ENCODE measurements around the gene HAUS8. TPM values are rescaled to one million over a fixed set of nuclear protein-coding genes. Genes with fewer than 3 reads are reported as not detected.

Gene HAUS8
- polyA plus RNA-seq, 4 donors: 11.9 to 14.1 (median 12.4) TPM

- DNase-seq (ENCODE audit: low read depth in 4 of 4, low spot score in 3 of 4): no peak
These were observed 2.3 kb upstream of the HAUS8 start for GRCh38 chr19:17077447-17078028.

- DNase-seq (ENCODE audit: low read depth in 4 of 4, low spot score in 3 of 4): no peak
These were observed 1.3 kb upstream of the HAUS8 start for GRCh38 chr19:17076543-17076991.

GRCh38 chr19:17075864-17076542, 751 bp upstream of the HAUS8 start:
- no peak for DNase-seq (ENCODE audit: low read depth in 4 of 4, low spot score in 3 of 4)

GRCh38 chr19:17074634-17075034, 618 bp downstream of the HAUS8 start:
- DNase-seq (ENCODE audit: low read depth in 4 of 4, low spot score in 3 of 4): no peak

GRCh38 chr19:17073869-17074633, 1.2 kb downstream of the HAUS8 start:
- no peak for DNase-seq (ENCODE audit: low read depth in 4 of 4, low spot score in 3 of 4)

- DNase-seq (ENCODE audit: low read depth in 4 of 4, low spot score in 3 of 4): no peak
These were observed 4.3 kb downstream of the HAUS8 start for GRCh38 chr19:17070912-17071311.

GRCh38 chr19:17070421-17070820, 4.8 kb downstream of the HAUS8 start:
- no peak for DNase-seq (ENCODE audit: low read depth in 4 of 4, low spot score in 3 of 4)

- no peak for DNase-seq (ENCODE audit: low read depth in 4 of 4, low spot score in 3 of 4)
These were observed 6.1 kb downstream of the HAUS8 start for GRCh38 chr19:17069193-17069592.

GRCh38 chr19:17063428-17063827, 11.8 kb downstream of the HAUS8 start:
- no peak for DNase-seq (ENCODE audit: low read depth in 4 of 4, low spot score in 3 of 4)

GRCh38 chr19:17061691-17062090, 13.6 kb downstream of the HAUS8 start:
- no peak for DNase-seq (ENCODE audit: low read depth in 4 of 4, low spot score in 3 of 4)

GRCh38 chr19:17061205-17061604, 14.0 kb downstream of the HAUS8 start:
- no peak for DNase-seq (ENCODE audit: low read depth in 4 of 4, low spot score in 3 of 4)

- DNase-seq (ENCODE audit: low read depth in 4 of 4, low spot score in 3 of 4): no peak
These were observed 14.4 kb downstream of the HAUS8 start for GRCh38 chr19:17060802-17061201.

- DNase-seq (ENCODE audit: low read depth in 4 of 4, low spot score in 3 of 4): no peak
These were observed 17.0 kb downstream of the HAUS8 start for GRCh38 chr19:17058236-17058635.

- no peak for DNase-seq (ENCODE audit: low read depth in 4 of 4, low spot score in 3 of 4)
These were observed 19.6 kb downstream of the HAUS8 start for GRCh38 chr19:17055636-17056035.

- DNase-seq (ENCODE audit: low read depth in 4 of 4, low spot score in 3 of 4): no peak
These were observed 20.5 kb downstream of the HAUS8 start for GRCh38 chr19:17054746-17055145.

GRCh38 chr19:17052439-17052838, 22.8 kb downstream of the HAUS8 start:
- no peak for DNase-seq (ENCODE audit: low read depth in 4 of 4, low spot score in 3 of 4)

GRCh38 chr19:17049711-17050280, 25.5 kb downstream of the HAUS8 start:
- DNase-seq (ENCODE audit: low read depth in 4 of 4, low spot score in 3 of 4): no peak

GRCh38 chr19:17048885-17049453, 26.3 kb downstream of the HAUS8 start:
- no peak for DNase-seq (ENCODE audit: low read depth in 4 of 4, low spot score in 3 of 4)

- DNase-seq (ENCODE audit: low read depth in 4 of 4, low spot score in 3 of 4): no peak
These were observed 29.2 kb downstream of the HAUS8 start for GRCh38 chr19:17045907-17046502.

- DNase-seq (ENCODE audit: low read depth in 4 of 4, low spot score in 3 of 4): no peak
These were observed 31.5 kb downstream of the HAUS8 start for GRCh38 chr19:17043744-17044143.

GRCh38 chr19:17041976-17042375, 33.3 kb downstream of the HAUS8 start:
- DNase-seq (ENCODE audit: low read depth in 4 of 4, low spot score in 3 of 4): no peak

All from right renal pelvis (tissue), 4 donors.